Kidney epithelial cell (primary cell): Measurements from ENCODE around the gene ADAM12. TPM values are rescaled to one million over a fixed set of nuclear protein-coding genes. Genes with fewer than 3 reads are reported as not detected.
"Not testable (repeated sequence)": the region's sequence is repeated elsewhere in the genome, so short reads cannot be mapped to it uniquely, and the experiment has no call there.

ENCODE experiments used
- DNase-seq: peaks from one replicate; pipeline ENCODE4 v3.0.0-alpha.2; 2010; ENCODE audit warnings: low read depth
- H3K27me3 ChIP-seq: 2 replicates; pipeline ENCODE4 v1.6.0; 2011; ENCODE audit warnings: low read length; ENCODE audit not compliant: control insufficient read depth, insufficient read depth
- H3K36me3 ChIP-seq: 2 replicates; pipeline ENCODE4 v1.5.1; 2011; ENCODE audit warnings: low read length; ENCODE audit not compliant: control insufficient read depth, insufficient read depth
- H3K4me3 ChIP-seq: 2 replicates; pipeline ENCODE4 v1.5.1; 2011; ENCODE audit warnings: low read depth, mild to moderate bottlenecking, control low read depth, low read length
- total RNA-seq: library from RNA; depleted of rRNA; stranded (reverse); fragments of >200 nt; gene quantifications from 2 replicates; pipeline ENCODE4 v1.2.3, GENCODE V29; 2015
- TF ChIP-seq, protein P1 (sequence below): IDR thresholded peaks from 2 replicates; pipeline ENCODE4 v1.5.1; 2011; ENCODE audit warnings: mild to moderate bottlenecking, moderate library complexity, low read length, control low read depth, inconsistent platforms; ENCODE audit not compliant: insufficient read depth, poor library complexity, severe bottlenecking

Gene ADAM12
- total RNA-seq, 1 donor from 2014 or later, result 21.9 TPM

DNA sequence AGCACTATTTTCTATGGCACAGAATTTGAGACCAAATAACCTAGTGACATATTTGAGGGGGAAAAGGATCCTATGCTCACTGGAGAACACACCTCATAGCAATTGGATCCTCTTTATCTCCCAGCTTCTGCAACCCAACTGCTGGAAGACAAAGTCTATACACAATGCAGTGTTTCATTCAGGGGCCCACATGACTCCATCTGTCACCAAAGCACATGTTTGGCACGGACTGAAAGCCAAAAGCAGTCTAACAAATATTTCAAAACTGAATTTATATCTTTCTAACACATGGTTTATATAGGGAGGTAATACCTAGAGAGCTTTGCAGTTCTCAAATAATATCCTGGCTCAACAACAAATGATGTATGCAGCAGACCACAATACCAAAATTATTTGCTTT, 39.2 kb downstream of the ADAM12 start:
- Histone ChIP-seq H3K4me3 (no peak overlapping the region), H3K27me3 (no peaks in the 10 kb centered on the region), H3K36me3 (no peaks in the 10 kb centered on the region)
- TF ChIP-seq, protein P1, sequence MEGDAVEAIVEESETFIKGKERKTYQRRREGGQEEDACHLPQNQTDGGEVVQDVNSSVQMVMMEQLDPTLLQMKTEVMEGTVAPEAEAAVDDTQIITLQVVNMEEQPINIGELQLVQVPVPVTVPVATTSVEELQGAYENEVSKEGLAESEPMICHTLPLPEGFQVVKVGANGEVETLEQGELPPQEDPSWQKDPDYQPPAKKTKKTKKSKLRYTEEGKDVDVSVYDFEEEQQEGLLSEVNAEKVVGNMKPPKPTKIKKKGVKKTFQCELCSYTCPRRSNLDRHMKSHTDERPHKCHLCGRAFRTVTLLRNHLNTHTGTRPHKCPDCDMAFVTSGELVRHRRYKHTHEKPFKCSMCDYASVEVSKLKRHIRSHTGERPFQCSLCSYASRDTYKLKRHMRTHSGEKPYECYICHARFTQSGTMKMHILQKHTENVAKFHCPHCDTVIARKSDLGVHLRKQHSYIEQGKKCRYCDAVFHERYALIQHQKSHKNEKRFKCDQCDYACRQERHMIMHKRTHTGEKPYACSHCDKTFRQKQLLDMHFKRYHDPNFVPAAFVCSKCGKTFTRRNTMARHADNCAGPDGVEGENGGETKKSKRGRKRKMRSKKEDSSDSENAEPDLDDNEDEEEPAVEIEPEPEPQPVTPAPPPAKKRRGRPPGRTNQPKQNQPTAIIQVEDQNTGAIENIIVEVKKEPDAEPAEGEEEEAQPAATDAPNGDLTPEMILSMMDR, result no peak
- DNase-seq, result no peak

DNA sequence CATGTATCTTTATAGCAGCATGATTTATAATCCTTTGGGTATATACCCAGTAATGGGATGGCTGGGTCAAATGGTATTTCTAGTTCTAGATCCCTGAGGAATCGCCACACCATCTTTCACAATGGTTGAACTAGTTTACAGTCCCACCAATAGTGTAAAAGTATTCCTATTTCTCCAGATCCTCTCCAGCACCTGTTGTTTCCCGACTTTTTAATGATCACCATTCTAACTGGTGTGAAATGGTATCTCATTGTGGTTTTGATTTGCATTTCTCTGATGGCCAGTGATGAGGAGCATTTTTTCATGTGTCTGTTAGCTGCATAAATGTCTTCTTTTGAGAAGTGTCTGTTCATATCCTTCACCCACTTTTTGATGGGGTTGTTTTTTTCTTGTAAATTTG, 44.8 kb downstream of the ADAM12 start:
- not testable (repeated sequence) for H3K4me3 ChIP-seq, H3K27me3 ChIP-seq, H3K36me3 ChIP-seq, DNase-seq

DNA sequence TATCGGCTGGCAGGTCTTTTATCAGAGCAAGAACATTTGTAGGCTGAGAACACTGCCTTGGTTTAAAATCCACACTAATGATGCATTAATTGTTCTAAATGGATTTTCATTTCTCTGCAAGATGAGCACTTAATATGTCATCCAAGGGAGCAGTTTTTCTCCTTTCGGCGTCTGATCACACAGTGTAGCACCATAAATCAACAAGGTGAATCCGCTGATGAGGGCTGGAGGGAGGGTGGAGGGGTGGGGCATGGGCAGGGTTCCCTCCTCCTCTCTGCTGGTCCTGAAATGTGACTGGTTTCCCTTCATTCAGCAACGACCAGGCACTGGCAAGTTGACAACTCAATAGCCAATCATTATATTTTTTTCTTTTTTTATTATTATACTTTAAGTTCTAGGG, 45.6 kb downstream of the ADAM12 start:
- Histone ChIP-seq H3K27me3 (no peaks in the 10 kb centered on the region), H3K4me3 (no peak overlapping the region), H3K36me3 (no peaks in the 10 kb centered on the region)
- DNase-seq, result no peak
- TF ChIP-seq, protein P1, result no peak

DNA sequence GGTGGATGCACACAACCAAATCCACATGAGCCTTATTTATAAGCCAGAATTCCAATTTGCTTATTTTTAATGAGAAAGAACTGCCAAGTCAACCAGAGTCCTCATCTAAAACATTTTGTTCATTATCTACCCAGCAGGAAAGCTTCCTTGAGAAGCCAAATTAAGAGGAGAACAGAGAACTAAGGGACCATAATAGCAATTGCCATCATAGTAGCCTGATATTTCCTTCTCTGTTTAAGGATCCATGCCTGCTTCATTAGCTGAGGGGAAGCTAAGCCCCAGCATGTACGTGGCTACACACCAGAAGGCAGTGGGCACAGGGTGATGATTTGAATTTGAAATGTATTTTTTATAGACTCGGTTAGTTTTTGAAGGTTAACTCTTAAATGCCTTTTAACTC, 46.8 kb downstream of the ADAM12 start:
- DNase-seq, result no peak
- no peak overlapping the region for H3K4me3 ChIP-seq
- TF ChIP-seq, protein P1, result no peak
- no peaks in the 10 kb centered on the region for H3K36me3 ChIP-seq
- H3K27me3 ChIP-seq, result no peaks in the 10 kb centered on the region

DNA sequence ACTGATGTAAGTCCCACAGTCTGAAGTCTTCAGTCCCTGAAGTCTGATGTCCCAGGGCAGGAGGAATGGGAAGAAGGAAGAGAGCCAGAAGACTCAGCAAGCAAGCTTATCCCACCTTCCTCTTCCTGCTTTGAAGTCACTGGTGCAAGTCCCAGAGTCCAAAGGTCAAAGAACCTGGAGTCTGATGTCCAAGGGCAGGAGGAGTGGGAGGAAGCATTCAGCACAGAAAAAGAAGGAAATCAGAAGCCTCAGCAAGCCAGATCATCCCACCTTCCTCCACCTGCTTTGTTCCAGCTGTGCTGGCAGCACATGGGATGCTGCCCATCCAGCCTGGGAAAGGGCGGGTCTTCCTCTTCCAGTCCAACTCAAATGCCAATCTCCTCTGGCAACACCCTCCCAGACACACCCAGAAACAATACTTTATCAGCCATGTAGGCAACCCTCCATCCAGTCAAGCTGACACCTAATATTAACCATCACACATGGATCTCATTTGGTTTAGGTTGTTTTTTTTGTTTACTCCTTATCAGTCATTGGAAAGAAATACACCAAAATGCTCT, 50.9 kb downstream of the ADAM12 start:
- Histone ChIP-seq H3K27me3 (no peaks in the 10 kb centered on the region), H3K36me3 (no peaks in the 10 kb centered on the region), H3K4me3 (no peak overlapping the region)
- no peak for DNase-seq
- TF ChIP-seq, protein P1, result no peak

DNA sequence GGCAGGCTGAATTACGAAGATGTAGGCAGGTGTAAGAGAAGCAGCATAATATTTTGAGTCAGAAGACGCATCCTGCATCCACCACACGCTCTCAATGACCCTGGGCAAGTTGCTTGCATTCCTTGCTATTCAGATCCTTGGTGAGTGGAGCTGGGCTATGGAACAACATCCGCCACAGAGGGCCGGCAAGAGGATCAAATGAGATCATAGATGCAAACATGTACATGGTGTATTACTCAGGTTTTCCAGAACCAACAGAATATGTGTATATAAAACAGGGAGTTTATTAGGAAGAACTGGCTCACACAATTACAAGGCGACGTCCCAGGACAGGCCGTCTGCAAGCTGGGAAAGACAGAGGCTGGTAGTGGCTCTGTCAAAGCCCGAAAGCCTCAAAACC, 51.5 kb downstream of the ADAM12 start:
- no peak for DNase-seq
- Histone ChIP-seq H3K36me3 (no peaks in the 10 kb centered on the region), H3K27me3 (no peaks in the 10 kb centered on the region), H3K4me3 (no peak overlapping the region)
- TF ChIP-seq, protein P1, result no peak
